ENCODE measurements around the gene P2RY14. TPM values are rescaled to one million over a fixed set of nuclear protein-coding genes. Genes with fewer than 3 reads are reported as not detected.

The P2RY14 gene
- total and polyA plus RNA-seq, 2 of the 13 experiments (the other 11 are each of a cell fraction or from before 2014, with no cell fraction given): not detected

- no peaks in the 10 kb centered on the region for H3K36me3 ChIP-seq (replicated peaks in 1 of 2; ENCODE audit: control insufficient read depth in 1 of 2, insufficient read depth in 2 of 2, low read length in 2 of 2)
- no peak overlapping the region for H3K9ac ChIP-seq (ENCODE audit: insufficient read depth, low read depth, low read length)
- in situ Hi-C loops (cut with HindIII; ENCODE audit: extremely low pct_ligation_motif_present, low pct_unique_long_range_greater_than_20kb) (no loop called here), intact Hi-C loops (cut with micrococcal nuclease; ENCODE audit: unreplicated experiment) (no loop called here)
- no peak for DNase-seq (ENCODE audit: low spot score)
- H3K4me2 ChIP-seq (ENCODE audit: low read depth, low read length): no peak overlapping the region
- H3K27ac ChIP-seq (ENCODE audit: extremely low read length, insufficient read depth, low read length): no peak overlapping the region
- no peak overlapping the region for H3K4me3 ChIP-seq (replicated peaks in 1 of 3; ENCODE audit: insufficient read depth in 1 of 3, low read depth in 2 of 3, low read length in 3 of 3)
- no peak for FAIRE-seq
- WGBS (ENCODE audit: low lambda C conversion rate): 34% methylated on average over 5 of the region's 5 CpGs
- no peaks in the 10 kb centered on the region for H3K9me3 ChIP-seq (ENCODE audit: low read length)
- no peaks in the 10 kb centered on the region for H3K4me1 ChIP-seq (ENCODE audit: insufficient read depth, low read length)
- no TSS peak for BruUV-seq (replicated peaks)
- CTCF ChIA-PET (ENCODE audit: low intra/inter-chr PET ratio, low total read pairs): no interaction called here
- no peak for TF ChIP-seq ZNF12 (CRISPR knock-in tag; IDR thresholded peaks at IDR 0.05)
- TF ChIP-seq CERS6 (CRISPR knock-in tag; IDR thresholded peaks at IDR 0.05): no peak
- TF ChIP-seq ZIK1 (CRISPR knock-in tag; IDR thresholded peaks at IDR 0.05; ENCODE audit: borderline replicate concordance, low read depth): no peak
- TF ChIP-seq ZBTB7A (CRISPR knock-in tag; IDR thresholded peaks at IDR 0.05): no peak
- no peak for TF ChIP-seq NCOA5 (CRISPR knock-in tag; IDR thresholded peaks at IDR 0.05)
- no peak for TF ChIP-seq ATAD3A (CRISPR knock-in tag; IDR thresholded peaks at IDR 0.05)
- TF ChIP-seq MTA3 (CRISPR knock-in tag; IDR thresholded peaks at IDR 0.05): no peak
- no peak for TF ChIP-seq CENPT (CRISPR knock-in tag; IDR thresholded peaks at IDR 0.05; ENCODE audit: low read depth)
- TF ChIP-seq FOSL2 (CRISPR knock-in tag; IDR thresholded peaks at IDR 0.05): no peak
- no peak for TF ChIP-seq DMTF1 (CRISPR knock-in tag; IDR thresholded peaks at IDR 0.05)
- no peak for TF ChIP-seq ZBTB46 (CRISPR knock-in tag; IDR thresholded peaks at IDR 0.05; ENCODE audit: borderline replicate concordance)
- no peak for TF ChIP-seq ZFP62 (CRISPR knock-in tag; IDR thresholded peaks at IDR 0.05)
- no peak for TF ChIP-seq ZNF333 (CRISPR knock-in tag; IDR thresholded peaks at IDR 0.05; ENCODE audit: borderline replicate concordance)
- no peak for TF ChIP-seq KLF11 (CRISPR knock-in tag; IDR thresholded peaks at IDR 0.05)
- no peak for TF ChIP-seq MIXL1 (CRISPR knock-in tag; IDR thresholded peaks at IDR 0.05)
- POLR2A ChIA-PET: no interaction called here
- no peak for ATAC-seq
- no peaks in the 10 kb centered on the region for H3K27me3 ChIP-seq (ENCODE audit: control insufficient read depth in 1 of 2, insufficient read depth in 2 of 2, low read length in 2 of 2)
- H2AFZ ChIP-seq (ENCODE audit: low read length): no peak overlapping the region
- H3K79me2 ChIP-seq (ENCODE audit: insufficient read depth, low read length): no peaks in the 10 kb centered on the region
- no peaks in the 10 kb centered on the region for H4K20me1 ChIP-seq (ENCODE audit: insufficient read depth, low read length)
Observed at GRCh38 chr3:151275091-151275490, 3.3 kb downstream of the P2RY14 start.

Measured in HepG2 (cell line).